ENCODE measurements around the gene ZMYND8.
"Not testable (repeated sequence)": the region's sequence is repeated elsewhere in the genome, so short reads cannot be mapped to it uniquely, and the experiment has no call there.

ZMYND8 gene

GRCh38 chr20:47356526-47357295 lies at the start of gene ZMYND8:
ZMYND8 (minus strand) TSS chr20:47356699; CDS start chr20:47356670, 29 bp downstream.
- DNase-seq, result peak; percentile 98

- DNase-seq, result no peak
Measured at GRCh38 chr20:47405775-47406325, 49.4 kb upstream of the ZMYND8 start.

- DNase-seq, result no peak
Measured at GRCh38 chr20:47400685-47401084, 44.2 kb upstream of the ZMYND8 start.

- no peak for DNase-seq
Measured at GRCh38 chr20:47397652-47398301, 41.3 kb upstream of the ZMYND8 start.

- no peak for DNase-seq
Measured at GRCh38 chr20:47396762-47397476, 40.4 kb upstream of the ZMYND8 start.

- DNase-seq, result not testable (repeated sequence)
Measured at GRCh38 chr20:47393796-47394514, 37.5 kb upstream of the ZMYND8 start.

- DNase-seq, result no peak
Measured at GRCh38 chr20:47392721-47393073, 36.2 kb upstream of the ZMYND8 start.

GRCh38 chr20:47392015-47392720 lies 35.7 kb upstream of the ZMYND8 start:
- peak; percentile 50 for DNase-seq

- no peak for DNase-seq
Measured at GRCh38 chr20:47391276-47392010, 34.9 kb upstream of the ZMYND8 start.

- no peak for DNase-seq
Measured at GRCh38 chr20:47389867-47390347, 33.4 kb upstream of the ZMYND8 start.

- not testable (repeated sequence) for DNase-seq
Measured at GRCh38 chr20:47385968-47386367, 29.5 kb upstream of the ZMYND8 start.

GRCh38 chr20:47382746-47383415 lies 26.4 kb upstream of the ZMYND8 start:
- no peak for DNase-seq

- DNase-seq, result peak; percentile 27
Measured at GRCh38 chr20:47380481-47380880, 24.0 kb upstream of the ZMYND8 start.

GRCh38 chr20:47379433-47380150 lies 23.1 kb upstream of the ZMYND8 start:
- no peak for DNase-seq

- no peak for DNase-seq
Measured at GRCh38 chr20:47377122-47377722, 20.7 kb upstream of the ZMYND8 start.

- DNase-seq, result not testable (repeated sequence)
Measured at GRCh38 chr20:47376096-47376643, 19.7 kb upstream of the ZMYND8 start.

- not testable (repeated sequence) for DNase-seq
Measured at GRCh38 chr20:47374121-47374520, 17.6 kb upstream of the ZMYND8 start.

- no peak for DNase-seq
Measured at GRCh38 chr20:47373206-47373733, 16.8 kb upstream of the ZMYND8 start.

All from activated CD4-positive, alpha-beta T cell treated with anti-CD3 and anti-CD28 coated beads, Interleukin-2, amount 50 U/mL, for 16 hours (primary cell).